Karpas-422 (cell line): ENCODE measurements around the gene TMX4. TPM values are rescaled to one million over a fixed set of nuclear protein-coding genes. Genes with fewer than 3 reads are reported as not detected.

Experiments
- DNase-seq: peaks from one replicate; pipeline ENCODE4 v3.0.0-alpha.2; 2015
- H2AFZ ChIP-seq: fragments of 200-600 bp; sonication (generic); 2 replicates; pipeline ENCODE4 v1.6.1; 2014; ENCODE audit warnings: antibody characterized with exemption, low read length, mixed read lengths
- H3K27ac ChIP-seq: fragments of 200-600 bp; sonication (generic); 2 replicates; pipeline ENCODE4 v1.5.1; 2014; ENCODE audit warnings: mild to moderate bottlenecking, low read length, moderate library complexity
- H3K27me3 ChIP-seq: fragments of 200-600 bp; sonication (generic); 2 replicates; pipeline ENCODE4 v1.6.1; 2014; ENCODE audit warnings: low read length, mixed read lengths
- H3K36me3 ChIP-seq: fragments of 200-600 bp; sonication (generic); 2 replicates; pipeline ENCODE4 v1.6.1; 2014; ENCODE audit warnings: low read length, mixed read lengths; ENCODE audit not compliant: insufficient read depth
- H3K4me1 ChIP-seq: fragments of 200-600 bp; sonication (generic); 2 replicates; pipeline ENCODE4 v1.6.1; 2014; ENCODE audit warnings: mild to moderate bottlenecking, low read length, mixed read lengths
- H3K4me2 ChIP-seq: fragments of 200-600 bp; sonication (generic); 2 replicates; pipeline ENCODE4 v1.6.1; 2014; ENCODE audit warnings: low read length, low read depth, mild to moderate bottlenecking; ENCODE audit not compliant: poor library complexity, severe bottlenecking
- H3K4me3 ChIP-seq: fragments of 200-600 bp; sonication (generic); 2 replicates; pipeline ENCODE4 v1.5.1; 2014; ENCODE audit warnings: mild to moderate bottlenecking, antibody characterized with exemption, low read length, mixed read lengths
- H3K79me2 ChIP-seq: fragments of 200-600 bp; sonication (generic); 2 replicates; pipeline ENCODE4 v1.6.1; 2014; ENCODE audit warnings: mild to moderate bottlenecking, low read length, mixed read lengths
- H3K9ac ChIP-seq: fragments of 200-600 bp; sonication (generic); 2 replicates; pipeline ENCODE4 v1.6.0; 2014; ENCODE audit warnings: low read length
- H3K9me2 ChIP-seq: fragments of 200-600 bp; sonication (generic), shearing (Covaris generic); replicated peaks from 2 replicates; pipeline ENCODE4 v1.6.0; 2014; ENCODE audit warnings: mild to moderate bottlenecking, low read length, moderate library complexity; ENCODE audit not compliant: insufficient read depth
- H3K9me3 ChIP-seq: fragments of 300-700, 200-600 bp; sonication (generic); 2 replicates; pipeline ENCODE4 v1.6.1; 2014; ENCODE audit warnings: low read length, mixed read lengths
- H4K20me1 ChIP-seq: fragments of 200-600 bp; sonication (generic); 2 replicates; pipeline ENCODE4 v1.6.1; 2014; ENCODE audit warnings: mild to moderate bottlenecking, antibody characterized with exemption, low read length, low read depth; ENCODE audit not compliant: insufficient read depth
- total RNA-seq: library from RNA; depleted of rRNA; stranded (reverse); fragments of >200 nt; shearing (Covaris generic); gene quantifications from 2 replicates; pipeline ENCODE4 v1.2.3, GENCODE V29; 2014; ENCODE audit warnings: low replicate concordance

TMX4 gene
- total RNA-seq, 1 experiment from 2014 or later, result 10.1 TPM

- Histone ChIP-seq H3K4me3 (no peak overlapping the region), H3K4me2 (no peak overlapping the region), H3K36me3 (no peaks in the 10 kb centered on the region), H3K4me1 (peaks cover 25% of the 10 kb centered on the region), H3K27me3 (no peaks in the 10 kb centered on the region), H3K27ac (no peak overlapping the region), H3K79me2 (no peaks in the 10 kb centered on the region), H4K20me1 (no peaks in the 10 kb centered on the region), H2AFZ (no peak overlapping the region), H3K9me3 (no peaks in the 10 kb centered on the region), H3K9me2 (no peaks in the 10 kb centered on the region), H3K9ac (no peak overlapping the region)
- DNase-seq, result no peak
Measured at GRCh38 chr20:8007490-8007889, 12.1 kb downstream of the TMX4 start.

GRCh38 chr20:8005575-8006366, 13.8 kb downstream of the TMX4 start:
- Histone ChIP-seq H3K27ac (no peak overlapping the region), H3K4me3 (no peak overlapping the region), H4K20me1 (no peaks in the 10 kb centered on the region), H3K36me3 (no peaks in the 10 kb centered on the region), H3K27me3 (no peaks in the 10 kb centered on the region), H3K4me1 (peaks cover 22% of the 10 kb centered on the region), H3K79me2 (no peaks in the 10 kb centered on the region), H3K4me2 (no peak overlapping the region), H3K9ac (no peak overlapping the region), H3K9me2 (no peaks in the 10 kb centered on the region), H2AFZ (no peak overlapping the region), H3K9me3 (no peaks in the 10 kb centered on the region)
- DNase-seq, result no peak

- no peaks in the 10 kb centered on the region for H3K9me2 ChIP-seq
- no peak overlapping the region for H2AFZ ChIP-seq
- H3K9me3 ChIP-seq, result no peaks in the 10 kb centered on the region
- H4K20me1 ChIP-seq, result no peaks in the 10 kb centered on the region
- no peak overlapping the region for H3K9ac ChIP-seq
- no peaks in the 10 kb centered on the region for H3K27me3 ChIP-seq
- no peak overlapping the region for H3K4me2 ChIP-seq
- no peaks in the 10 kb centered on the region for H3K79me2 ChIP-seq
- H3K4me1 ChIP-seq, result peaks cover 22% of the 10 kb centered on the region
- H3K27ac ChIP-seq, result no peak overlapping the region
- no peaks in the 10 kb centered on the region for H3K36me3 ChIP-seq
- H3K4me3 ChIP-seq, result no peak overlapping the region
- no peak for DNase-seq
Measured at GRCh38 chr20:8005033-8005432, 14.5 kb downstream of the TMX4 start.

- no peak overlapping the region for H3K4me2 ChIP-seq
- H3K4me1 ChIP-seq, result no peaks in the 10 kb centered on the region
- no peak overlapping the region for H3K27ac ChIP-seq
- no peaks in the 10 kb centered on the region for H4K20me1 ChIP-seq
- no peak overlapping the region for H3K9ac ChIP-seq
- no peak overlapping the region for H3K4me3 ChIP-seq
- no peaks in the 10 kb centered on the region; the same call in 1 of the 2 replicates for H3K9me3 ChIP-seq
- no peak for DNase-seq
- no peaks in the 10 kb centered on the region for H3K27me3 ChIP-seq
- H3K36me3 ChIP-seq, result peaks cover under 1% of the 10 kb centered on the region; the same call in 1 of the 2 replicates
- no peaks in the 10 kb centered on the region for H3K79me2 ChIP-seq
- no peaks in the 10 kb centered on the region for H3K9me2 ChIP-seq
- no peak overlapping the region for H2AFZ ChIP-seq
Measured at GRCh38 chr20:8002056-8002455, 17.5 kb downstream of the TMX4 start.

GRCh38 chr20:8000796-8001195, 18.8 kb downstream of the TMX4 start:
- Histone ChIP-seq H3K36me3 (peaks cover 8% of the 10 kb centered on the region; the same call in 1 of the 2 replicates), H3K9me2 (no peaks in the 10 kb centered on the region), H3K4me1 (no peaks in the 10 kb centered on the region)

GRCh38 chr20:7996898-7997297, 22.7 kb downstream of the TMX4 start:
- H3K36me3 ChIP-seq, result peaks cover 26% of the 10 kb centered on the region
- DNase-seq, result no peak
- no peak overlapping the region for H2AFZ ChIP-seq
- H3K27ac ChIP-seq, result no peak overlapping the region
- no peaks in the 10 kb centered on the region for H3K79me2 ChIP-seq
- H4K20me1 ChIP-seq, result no peaks in the 10 kb centered on the region
- no peaks in the 10 kb centered on the region for H3K27me3 ChIP-seq
- H3K9me3 ChIP-seq, result no peaks in the 10 kb centered on the region; the same call in 1 of the 2 replicates
- H3K9ac ChIP-seq, result no peak overlapping the region
- H3K9me2 ChIP-seq, result no peaks in the 10 kb centered on the region
- H3K4me1 ChIP-seq, result no peaks in the 10 kb centered on the region
- H3K4me2 ChIP-seq, result no peak overlapping the region
- H3K4me3 ChIP-seq, result no peak overlapping the region

More at GRCh38 chr20:8000796-8001195, 18.8 kb downstream of the TMX4 start:
- Histone ChIP-seq H3K4me3 (no peak overlapping the region), H3K4me2 (no peak overlapping the region), H2AFZ (no peak overlapping the region), H3K27ac (no peak overlapping the region), H3K9me3 (no peaks in the 10 kb centered on the region; the same call in 1 of the 2 replicates), H3K9ac (no peak overlapping the region), H3K27me3 (no peaks in the 10 kb centered on the region), H4K20me1 (no peaks in the 10 kb centered on the region), H3K79me2 (no peaks in the 10 kb centered on the region)
- no peak for DNase-seq

GRCh38 chr20:7994809-7995208, 24.8 kb downstream of the TMX4 start:
- Histone ChIP-seq H3K36me3 (peaks cover 26% of the 10 kb centered on the region), H3K4me3 (no peak overlapping the region), H3K27me3 (no peaks in the 10 kb centered on the region), H3K9me2 (no peaks in the 10 kb centered on the region), H2AFZ (no peak overlapping the region), H3K4me2 (no peak overlapping the region), H3K27ac (no peak overlapping the region), H3K9ac (no peak overlapping the region), H3K79me2 (no peaks in the 10 kb centered on the region), H3K4me1 (no peaks in the 10 kb centered on the region), H3K9me3 (no peaks in the 10 kb centered on the region; the same call in 1 of the 2 replicates), H4K20me1 (no peaks in the 10 kb centered on the region)
- no peak for DNase-seq

- H3K9me3 ChIP-seq, result no peaks in the 10 kb centered on the region; the same call in 1 of the 2 replicates
- H3K9me2 ChIP-seq, result no peaks in the 10 kb centered on the region
- H3K4me1 ChIP-seq, result no peaks in the 10 kb centered on the region
- no peak overlapping the region for H3K4me3 ChIP-seq
- H4K20me1 ChIP-seq, result no peaks in the 10 kb centered on the region
- H3K9ac ChIP-seq, result no peak overlapping the region
- no peaks in the 10 kb centered on the region for H3K27me3 ChIP-seq
- H2AFZ ChIP-seq, result no peak overlapping the region
- no peak for DNase-seq
- no peak overlapping the region for H3K27ac ChIP-seq
- no peak overlapping the region for H3K4me2 ChIP-seq
- peaks cover 26% of the 10 kb centered on the region for H3K36me3 ChIP-seq
- no peaks in the 10 kb centered on the region for H3K79me2 ChIP-seq
Measured at GRCh38 chr20:7993703-7994102, 25.9 kb downstream of the TMX4 start.
